Hepatocyte (in vitro differentiated cells): ENCODE measurements around the gene KIF23.

Experiments used
- EZH2 ChIP-seq: fragments of 200-600 bp; sonication (generic); IDR thresholded peaks from 2 replicates; pipeline ENCODE4 v1.6.1; 2016; ENCODE audit warnings: antibody characterized with exemption, mild to moderate bottlenecking, borderline replicate concordance
- TF ChIP-seq, protein P1 (sequence below): fragments of 200-600 bp; sonication (generic); IDR thresholded peaks from 2 replicates; pipeline ENCODE4 v1.5.1; 2016; ENCODE audit warnings: antibody characterized with exemption, mild to moderate bottlenecking; ENCODE audit not compliant: poor library complexity

DNA sequence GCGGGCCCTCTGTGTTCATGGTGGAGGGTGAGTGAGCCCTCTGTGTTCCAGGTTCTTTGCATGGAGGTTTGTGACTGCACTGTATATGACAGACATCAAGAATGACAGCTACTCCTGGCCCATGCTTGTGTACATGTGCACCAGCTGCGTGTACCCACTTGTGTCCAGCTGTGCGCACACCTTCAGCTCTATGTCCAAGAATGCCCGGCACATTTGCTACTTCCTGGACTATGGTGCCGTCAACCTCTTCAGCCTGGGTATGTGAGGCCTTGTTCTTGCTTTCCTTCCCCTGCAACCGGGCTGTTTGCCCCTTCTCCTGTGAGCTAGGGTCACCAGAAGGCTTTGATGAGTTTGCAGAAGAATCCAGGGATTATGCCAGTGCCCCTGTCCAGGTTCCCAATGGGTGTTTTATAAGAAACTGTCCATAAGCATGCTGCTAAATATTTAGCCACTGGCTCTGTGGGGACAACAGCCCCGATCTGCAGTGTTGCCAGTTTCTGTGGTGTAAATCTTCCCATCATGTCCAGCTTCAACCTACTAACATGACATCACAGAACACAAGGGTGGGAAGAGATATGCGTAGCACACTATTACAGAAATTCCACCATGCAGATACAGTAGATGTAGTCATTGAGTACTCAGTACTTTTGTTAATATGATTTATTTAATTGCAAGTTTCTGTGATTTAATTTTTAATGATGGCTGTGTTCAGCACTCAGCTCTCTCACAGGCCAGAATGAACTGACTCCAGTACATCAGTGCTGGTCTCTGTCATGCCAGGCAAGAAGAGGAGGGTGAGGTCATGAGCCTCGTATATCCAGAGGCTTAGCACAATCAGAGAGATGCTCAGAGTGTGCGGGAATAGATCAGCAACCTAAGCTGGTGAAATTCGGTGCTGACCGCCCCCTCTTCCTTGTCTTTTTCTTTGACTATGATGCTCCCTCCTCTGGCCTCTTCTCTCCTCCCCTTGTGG, 29.2 kb upstream of the KIF23 start:
- TF ChIP-seq, protein P1, sequence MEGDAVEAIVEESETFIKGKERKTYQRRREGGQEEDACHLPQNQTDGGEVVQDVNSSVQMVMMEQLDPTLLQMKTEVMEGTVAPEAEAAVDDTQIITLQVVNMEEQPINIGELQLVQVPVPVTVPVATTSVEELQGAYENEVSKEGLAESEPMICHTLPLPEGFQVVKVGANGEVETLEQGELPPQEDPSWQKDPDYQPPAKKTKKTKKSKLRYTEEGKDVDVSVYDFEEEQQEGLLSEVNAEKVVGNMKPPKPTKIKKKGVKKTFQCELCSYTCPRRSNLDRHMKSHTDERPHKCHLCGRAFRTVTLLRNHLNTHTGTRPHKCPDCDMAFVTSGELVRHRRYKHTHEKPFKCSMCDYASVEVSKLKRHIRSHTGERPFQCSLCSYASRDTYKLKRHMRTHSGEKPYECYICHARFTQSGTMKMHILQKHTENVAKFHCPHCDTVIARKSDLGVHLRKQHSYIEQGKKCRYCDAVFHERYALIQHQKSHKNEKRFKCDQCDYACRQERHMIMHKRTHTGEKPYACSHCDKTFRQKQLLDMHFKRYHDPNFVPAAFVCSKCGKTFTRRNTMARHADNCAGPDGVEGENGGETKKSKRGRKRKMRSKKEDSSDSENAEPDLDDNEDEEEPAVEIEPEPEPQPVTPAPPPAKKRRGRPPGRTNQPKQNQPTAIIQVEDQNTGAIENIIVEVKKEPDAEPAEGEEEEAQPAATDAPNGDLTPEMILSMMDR: no peak
- TF ChIP-seq EZH2: no peak
